ENCODE measurements around the gene TRIO.

The TRIO gene

DNA sequence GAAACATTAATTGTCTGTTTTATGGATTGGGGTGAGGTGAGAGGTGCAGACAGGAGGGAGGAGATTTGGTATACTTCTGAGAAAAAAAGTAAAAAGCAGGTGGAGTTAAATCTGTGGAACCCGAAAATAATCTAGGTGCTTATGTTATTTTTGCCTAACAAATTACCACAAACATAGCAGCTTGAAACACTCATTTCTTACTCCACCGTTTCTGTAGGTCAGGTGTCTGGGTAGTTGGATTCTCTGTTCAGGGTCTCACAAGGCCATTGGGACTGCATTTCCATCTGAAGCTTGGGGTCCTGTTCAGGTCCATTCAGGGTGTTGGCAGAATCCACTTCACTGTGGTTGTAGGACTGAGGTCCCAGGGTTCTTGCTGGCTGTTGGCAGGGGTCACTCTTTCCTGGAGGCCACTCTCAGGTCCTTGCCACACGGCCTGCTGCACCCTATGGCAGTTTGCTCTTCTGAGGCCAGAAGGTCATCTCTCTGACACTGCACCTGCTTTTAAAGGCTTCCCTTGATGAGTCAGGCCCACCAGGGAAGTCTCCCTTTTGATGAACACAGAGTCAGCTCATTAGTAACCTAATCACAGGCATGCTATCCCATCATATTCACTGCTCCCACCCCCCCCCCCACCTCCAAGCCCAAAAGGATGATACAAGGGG lies 82.2 kb downstream of the TRIO start:
- DNase-seq (ENCODE audit: low read depth in 2 of 2), result no peak

DNA sequence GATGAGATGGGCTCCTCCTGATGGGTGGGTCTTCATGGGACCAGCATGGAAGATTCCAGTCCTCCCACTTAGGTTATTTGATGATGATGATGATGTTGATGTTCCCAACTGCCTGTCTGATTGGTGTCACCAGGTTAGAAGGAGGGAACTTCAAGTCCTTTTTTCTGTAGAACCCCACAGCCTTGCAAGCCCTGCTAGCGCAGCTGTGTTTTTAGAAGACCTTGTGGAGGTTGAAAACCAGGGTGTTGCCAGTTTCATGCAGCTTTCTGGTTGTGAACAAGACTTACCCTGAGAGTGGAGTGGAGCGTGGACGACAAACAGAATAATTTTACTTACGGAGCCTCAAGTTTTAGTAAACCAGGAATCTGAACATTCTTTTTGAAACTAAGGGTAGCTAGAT lies 83.0 kb downstream of the TRIO start:
- no peak for DNase-seq (ENCODE audit: low read depth in 2 of 2)

GRCh38 chr5:14226554-14226953 lies 83.4 kb downstream of the TRIO start:
- DNase-seq (ENCODE audit: low read depth in 2 of 2), result no peak

DNA sequence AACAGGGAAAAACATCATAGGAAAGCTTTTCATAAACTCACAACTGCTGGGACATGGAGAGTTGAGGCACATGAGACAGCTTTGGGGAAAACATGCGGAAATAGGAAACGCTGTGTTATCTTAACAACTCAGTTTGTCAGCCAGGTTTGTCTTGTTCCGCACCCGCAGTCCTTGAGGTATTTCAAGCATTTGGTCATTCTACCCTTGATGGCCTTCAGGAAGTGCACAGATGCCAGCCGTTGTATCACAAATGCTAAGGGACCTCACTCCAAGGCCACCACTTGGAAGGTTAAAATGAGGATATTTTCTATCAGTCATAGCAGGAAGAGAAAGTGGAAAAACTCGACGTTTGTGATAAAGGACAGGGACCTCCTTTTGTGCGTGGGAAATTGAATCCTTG lies 83.8 kb downstream of the TRIO start:
- no peak for DNase-seq (ENCODE audit: low read depth in 2 of 2)

GRCh38 chr5:14227513-14227912 lies 84.4 kb downstream of the TRIO start:
- DNase-seq (ENCODE audit: low read depth in 2 of 2), result no peak

DNA sequence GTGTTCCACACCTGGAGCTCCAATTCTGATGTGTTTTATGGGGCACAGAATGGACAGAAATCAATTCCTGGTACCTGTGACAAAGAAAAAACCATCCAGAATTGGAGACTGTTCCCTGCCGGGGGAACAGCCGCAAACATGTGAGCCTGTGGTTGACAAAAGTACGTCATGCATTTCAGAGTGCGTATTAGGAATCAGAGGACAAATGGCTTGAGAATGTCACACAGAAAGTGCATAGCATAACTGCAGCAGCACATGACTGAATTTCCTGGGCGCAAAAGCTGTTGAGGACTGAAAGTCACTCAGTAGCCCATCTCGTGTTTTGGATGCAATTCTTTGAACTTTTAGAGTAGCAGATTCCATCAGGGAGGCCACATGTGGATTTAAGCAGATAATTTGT lies 85.1 kb downstream of the TRIO start:
- DNase-seq (ENCODE audit: low read depth in 2 of 2), result no peak

DNA sequence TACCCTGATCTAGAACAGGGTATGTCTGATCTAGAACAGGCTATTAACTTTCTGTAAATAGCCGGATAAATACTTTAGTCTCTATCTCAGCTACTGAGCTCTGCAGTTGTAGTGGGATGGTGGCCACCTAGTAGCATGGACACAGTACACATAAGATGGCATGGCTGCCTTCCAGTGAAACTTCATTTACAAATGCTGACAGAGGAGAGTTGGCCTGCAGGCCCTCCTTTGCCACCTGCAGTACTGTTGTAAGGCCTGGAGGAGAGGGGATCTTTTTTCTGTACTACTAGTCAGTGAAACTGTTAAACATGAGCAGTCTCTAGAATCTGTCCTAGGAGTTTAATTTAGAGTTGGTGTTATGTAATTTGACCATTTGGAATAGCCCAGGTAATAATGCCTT lies 86.0 kb downstream of the TRIO start:
- no peak for DNase-seq (ENCODE audit: low read depth in 2 of 2)

DNA sequence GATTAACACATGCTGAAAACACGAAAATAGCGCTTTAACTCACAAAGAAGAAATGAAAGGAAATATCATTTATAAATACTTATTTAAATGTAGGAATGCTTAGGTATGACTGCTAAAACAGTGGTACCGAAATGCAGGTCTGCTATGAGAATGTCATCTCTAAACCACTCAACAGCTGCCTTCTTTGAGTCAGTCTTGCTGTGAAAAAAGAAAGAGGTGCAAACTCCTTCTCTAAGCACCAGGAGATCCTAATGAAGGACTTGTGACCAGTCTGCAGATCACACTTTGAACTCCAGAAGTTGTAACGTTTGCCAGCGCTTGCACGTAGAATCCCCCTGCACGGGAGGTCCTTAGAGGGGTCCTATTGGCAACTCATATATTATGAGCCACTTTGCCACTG lies 86.6 kb downstream of the TRIO start:
- no peak for DNase-seq (ENCODE audit: low read depth in 2 of 2)

- DNase-seq (ENCODE audit: low read depth in 2 of 2), result no peak
Measured at GRCh38 chr5:14231156-14231555, 88.0 kb downstream of the TRIO start.

DNA sequence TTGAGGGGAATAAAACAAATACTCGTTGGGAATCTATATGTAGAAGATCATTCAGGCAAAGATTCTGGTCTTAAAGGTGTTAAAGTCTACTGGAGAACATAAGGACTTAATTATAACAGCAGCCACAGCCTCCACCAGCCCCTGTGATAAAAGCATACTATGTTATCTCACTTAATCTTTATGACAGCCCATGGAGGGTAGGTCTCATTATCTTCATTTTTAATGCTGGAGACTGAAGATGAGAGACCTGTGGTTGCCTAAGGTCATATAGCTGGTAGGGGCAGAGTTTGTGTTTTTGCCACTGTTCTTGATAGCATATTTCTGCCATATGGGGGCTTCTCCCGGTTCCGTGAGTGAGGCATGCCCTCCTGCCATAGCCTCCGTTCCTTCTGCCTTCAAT lies 88.7 kb downstream of the TRIO start:
- no peak for DNase-seq (ENCODE audit: low read depth in 2 of 2)

- no peak for DNase-seq (ENCODE audit: low read depth in 2 of 2)
Measured at GRCh38 chr5:14234204-14234603, 91.1 kb downstream of the TRIO start.

DNA sequence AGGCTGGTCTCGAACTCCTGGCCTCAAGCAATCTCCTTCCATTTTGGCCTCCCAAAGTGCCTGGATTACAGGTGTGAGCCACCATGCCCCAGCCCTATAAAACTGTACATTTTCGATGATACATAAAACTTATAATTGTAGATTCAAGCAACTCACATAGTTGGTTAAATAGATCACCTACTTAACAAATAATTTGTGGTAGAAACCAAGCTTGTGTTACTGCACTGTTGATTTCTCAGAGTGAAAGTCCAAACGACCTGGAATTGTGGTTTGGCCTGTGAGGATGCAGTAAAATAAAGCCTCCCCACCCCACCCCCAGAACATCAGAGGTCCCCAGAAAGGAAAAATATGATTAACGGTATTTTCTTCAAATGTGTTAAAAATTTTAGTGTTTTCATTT lies 92.7 kb downstream of the TRIO start:
- no peak for DNase-seq (ENCODE audit: low read depth in 2 of 2)

- no peak for DNase-seq (ENCODE audit: low read depth in 2 of 2)
Measured at GRCh38 chr5:14236757-14237156, 93.6 kb downstream of the TRIO start.

- no peak for DNase-seq (ENCODE audit: low read depth in 2 of 2)
Measured at GRCh38 chr5:14237317-14238086, 94.4 kb downstream of the TRIO start.

- no peak for DNase-seq (ENCODE audit: low read depth in 2 of 2)
Measured at GRCh38 chr5:14238272-14238671, 95.1 kb downstream of the TRIO start.

DNA sequence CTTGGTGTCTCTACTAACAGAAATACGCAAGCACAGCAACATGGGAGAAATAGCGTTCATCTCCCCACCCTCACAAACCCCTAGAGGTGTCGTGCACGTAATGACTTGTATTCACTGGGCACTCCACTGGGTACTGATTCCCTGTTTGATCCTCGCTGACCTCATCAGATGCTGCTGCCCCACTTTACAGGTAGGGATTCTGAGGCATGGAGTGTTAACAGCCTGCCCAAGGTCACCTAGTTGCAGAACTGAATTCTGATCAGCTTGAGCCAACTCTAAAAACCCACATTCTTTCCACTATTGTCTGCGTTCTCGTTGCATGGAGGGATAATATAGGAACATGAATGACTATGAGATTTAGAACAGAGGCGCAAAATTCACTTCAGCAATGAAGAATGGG lies 96.3 kb downstream of the TRIO start:
- no peak for DNase-seq (ENCODE audit: low read depth in 2 of 2)

DNA sequence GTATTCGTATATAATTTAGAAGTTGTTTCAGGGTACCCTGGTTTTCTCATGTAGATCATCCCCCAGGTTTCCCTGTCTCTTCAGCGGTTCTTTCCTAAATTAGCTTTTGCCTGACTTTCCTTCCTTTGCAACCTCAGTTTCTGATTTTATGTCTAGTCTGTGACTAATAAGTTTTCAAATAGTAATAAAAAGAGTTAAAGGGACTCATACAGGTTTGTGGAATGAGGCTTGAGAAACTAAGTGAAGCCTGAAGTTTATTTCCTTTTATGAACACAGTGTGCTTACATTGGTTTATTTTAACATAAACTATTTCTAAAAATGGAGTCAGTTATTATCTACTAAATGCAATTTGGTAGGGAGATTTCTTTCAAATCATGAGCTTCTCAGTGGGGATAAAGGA lies 96.8 kb downstream of the TRIO start:
- DNase-seq (ENCODE audit: low read depth in 2 of 2), result no peak

DNA sequence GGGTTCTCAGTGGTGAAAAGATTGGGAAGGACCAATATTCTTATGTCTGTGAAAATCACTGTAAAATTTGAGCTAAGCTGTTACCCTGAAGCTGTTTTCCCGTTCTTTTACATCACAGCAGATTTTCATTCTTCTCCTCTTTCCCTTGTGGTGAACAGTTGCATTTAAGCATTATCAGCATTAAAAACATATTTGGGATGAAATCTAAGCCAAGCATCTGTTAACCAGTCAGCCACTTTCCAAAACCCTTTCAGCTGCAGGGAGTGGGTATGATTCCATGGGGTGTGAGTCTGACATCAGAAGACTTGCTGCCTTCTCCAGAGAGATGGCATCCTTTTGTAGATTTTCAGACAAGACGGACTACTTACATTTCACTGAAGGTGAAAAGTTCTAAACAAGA lies 97.2 kb downstream of the TRIO start:
- no peak for DNase-seq (ENCODE audit: low read depth in 2 of 2)

DNA sequence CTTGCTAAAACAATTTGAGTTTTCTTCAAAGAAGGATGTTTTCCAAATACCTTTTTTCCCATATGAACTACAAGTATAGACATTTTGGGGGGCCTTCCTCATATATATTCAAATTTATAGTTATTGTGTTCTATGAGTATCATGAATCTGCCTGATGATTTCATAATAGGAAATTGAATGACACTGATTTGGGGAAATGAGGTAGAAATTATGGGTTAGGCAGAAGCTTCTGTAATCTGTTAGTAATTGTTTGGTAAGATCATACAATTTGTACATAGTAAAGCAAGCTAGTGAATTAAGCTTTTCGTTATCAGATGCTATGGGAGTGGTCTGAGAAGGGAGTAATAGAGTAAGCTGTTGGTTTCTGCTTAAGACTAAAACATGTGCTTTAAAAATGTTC lies 98.0 kb downstream of the TRIO start:
- DNase-seq (ENCODE audit: low read depth in 2 of 2), result no peak

- no peak for DNase-seq (ENCODE audit: low read depth in 2 of 2)
Measured at GRCh38 chr5:14242447-14242846, 99.3 kb downstream of the TRIO start.

- no peak for DNase-seq (ENCODE audit: low read depth in 2 of 2)
Measured at GRCh38 chr5:14242871-14243383, 99.8 kb downstream of the TRIO start.

DNA sequence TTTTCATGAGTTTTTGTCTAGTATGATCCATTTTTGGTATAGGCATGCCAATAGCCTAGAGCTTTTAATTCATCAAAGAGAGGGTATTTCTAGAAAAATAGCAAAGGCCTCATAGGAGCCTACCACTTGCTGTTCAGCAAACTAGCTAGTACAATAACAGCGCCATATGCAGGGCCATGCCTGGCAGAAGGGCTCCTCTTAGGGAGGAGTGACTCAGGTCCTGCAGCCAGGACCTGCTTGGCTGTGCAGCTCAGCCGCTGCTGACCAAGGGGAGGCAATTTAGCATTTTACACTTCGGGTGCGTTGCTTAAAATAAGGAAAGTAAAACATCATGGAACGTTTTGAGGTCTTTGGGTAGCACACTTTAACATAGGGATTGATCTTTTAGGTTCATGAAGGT lies 100.6 kb downstream of the TRIO start:
- DNase-seq (ENCODE audit: low read depth in 2 of 2), result no peak

DNA sequence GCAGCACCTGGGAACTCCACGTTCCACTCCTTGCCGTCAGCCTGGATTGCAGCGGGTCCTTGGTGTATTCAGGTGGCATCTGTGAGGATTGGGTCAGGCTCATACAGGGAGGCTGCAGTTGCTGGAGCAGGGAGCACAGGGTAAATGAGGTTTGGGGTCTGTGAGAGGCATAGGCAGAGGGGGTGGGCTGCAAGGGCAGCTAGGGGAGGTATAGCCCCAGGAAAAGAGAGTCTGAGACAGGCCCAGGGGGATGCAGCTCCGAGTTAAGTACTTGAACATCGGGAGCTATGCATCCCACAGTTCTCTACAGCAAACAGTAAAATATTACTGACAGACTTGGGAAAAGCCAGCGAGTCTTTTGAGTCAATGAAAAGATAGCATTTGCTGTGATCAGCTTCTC lies 101.6 kb downstream of the TRIO start:
- no peak for DNase-seq (ENCODE audit: low read depth in 2 of 2)
